ENCODE measurements around the gene COL23A1.

Gene COL23A1

GRCh38 chr5:178388386-178389025, 201.7 kb downstream of the COL23A1 start:
- no peak for DNase-seq

GRCh38 chr5:178387856-178388190, 202.4 kb downstream of the COL23A1 start:
- no peak for DNase-seq

DNA sequence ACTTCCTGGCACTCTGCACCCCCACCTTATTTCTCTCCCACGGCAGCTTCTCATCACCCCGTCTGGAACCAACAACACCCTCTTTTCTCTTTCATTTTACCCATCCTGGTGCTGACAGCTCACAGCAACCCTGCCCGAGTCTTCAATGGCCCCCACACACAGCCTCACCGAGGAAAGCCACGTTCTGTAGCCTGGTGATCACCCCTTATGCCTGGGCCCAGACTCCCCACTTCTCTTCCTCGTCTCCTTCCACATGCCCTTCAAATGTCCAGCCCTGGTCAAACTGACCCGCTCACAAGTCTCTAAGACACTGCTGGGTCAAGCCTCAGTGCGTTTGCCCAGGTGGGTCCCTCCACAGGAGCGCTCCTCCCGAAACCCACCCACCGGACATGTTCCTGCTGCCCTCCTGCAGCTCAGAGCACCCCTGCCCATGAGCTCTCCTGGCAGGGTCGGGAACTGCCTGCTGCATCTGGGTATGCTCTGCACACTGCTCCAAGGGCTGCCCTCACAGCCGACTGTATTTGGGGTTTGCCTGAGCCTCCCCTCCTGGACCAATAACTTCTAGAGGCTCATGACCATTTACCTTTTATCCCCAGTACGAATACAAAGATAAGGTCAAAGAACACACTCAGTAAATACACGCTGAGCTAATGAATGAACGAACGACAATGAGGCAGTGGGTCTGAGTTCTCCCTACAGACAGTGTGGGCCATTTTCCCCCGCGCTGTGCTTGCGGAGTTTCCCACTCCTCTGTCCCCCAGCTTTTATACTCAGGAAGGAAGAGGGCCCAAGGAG, 202.9 kb downstream of the COL23A1 start:
- DNase-seq, result no peak

DNA sequence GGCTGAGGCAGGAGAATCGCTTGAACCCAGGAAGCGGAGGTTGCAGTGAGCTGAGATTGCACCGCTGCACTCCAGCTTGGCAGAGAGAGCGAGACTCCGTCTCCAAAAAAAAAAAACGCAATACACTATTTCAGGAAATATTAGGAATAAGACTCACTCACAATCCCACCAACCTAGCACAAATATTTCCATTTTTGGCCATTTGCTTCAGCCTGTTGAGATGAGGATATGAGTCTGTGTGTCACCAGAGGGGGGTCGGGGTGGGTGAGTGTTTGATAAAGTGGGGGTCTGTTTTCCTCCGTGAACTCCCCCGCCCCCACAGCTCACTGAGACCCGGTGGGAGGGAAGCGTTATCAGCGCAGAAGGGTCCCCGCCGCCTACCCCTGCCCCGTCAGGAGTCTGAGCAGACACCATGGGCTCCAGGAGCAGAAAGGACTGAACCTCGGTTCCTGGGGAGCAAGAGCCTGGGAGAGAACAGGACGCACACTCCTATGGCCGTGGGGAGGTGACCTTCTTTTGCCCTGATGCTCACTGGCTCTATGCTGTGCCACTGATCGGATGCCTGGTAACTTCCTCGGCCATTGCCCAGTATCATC, 203.8 kb downstream of the COL23A1 start:
- no peak for DNase-seq

- no peak for DNase-seq
Measured at GRCh38 chr5:178385496-178385890, 204.7 kb downstream of the COL23A1 start.

DNA sequence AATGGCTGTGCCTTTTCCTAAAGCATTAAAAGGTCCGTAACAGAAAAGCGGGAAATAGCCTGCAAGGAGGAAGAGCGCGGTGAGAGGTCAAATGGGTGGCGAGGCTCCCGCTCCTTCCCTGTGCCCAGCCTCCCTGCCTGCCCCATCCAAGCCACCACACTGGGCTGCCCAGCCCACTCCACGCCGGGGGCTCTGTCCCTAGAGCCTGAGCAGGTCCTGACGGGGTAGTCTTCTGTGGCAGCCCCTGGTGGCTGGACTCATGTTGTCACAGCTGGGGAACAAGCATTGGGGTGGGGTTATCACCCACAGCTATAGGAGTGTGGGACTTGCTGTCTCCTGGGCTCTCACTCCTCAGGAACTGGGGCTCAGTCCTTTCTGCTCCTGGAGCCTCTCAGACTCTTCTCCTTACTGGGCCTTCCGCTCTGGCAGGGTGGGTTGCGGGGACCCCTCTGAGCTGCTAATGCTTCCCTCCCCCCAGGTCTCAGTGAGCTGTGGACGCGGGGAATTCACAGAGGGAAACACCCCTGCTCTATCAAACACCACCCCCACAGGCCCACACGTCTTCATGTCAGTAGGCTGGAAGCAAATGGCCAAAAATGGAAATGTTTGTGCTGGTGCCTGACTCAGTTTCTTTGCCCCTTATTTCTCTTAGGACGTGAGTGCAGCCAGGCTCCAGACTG, 205.2 kb downstream of the COL23A1 start:
- DNase-seq, result no peak

DNA sequence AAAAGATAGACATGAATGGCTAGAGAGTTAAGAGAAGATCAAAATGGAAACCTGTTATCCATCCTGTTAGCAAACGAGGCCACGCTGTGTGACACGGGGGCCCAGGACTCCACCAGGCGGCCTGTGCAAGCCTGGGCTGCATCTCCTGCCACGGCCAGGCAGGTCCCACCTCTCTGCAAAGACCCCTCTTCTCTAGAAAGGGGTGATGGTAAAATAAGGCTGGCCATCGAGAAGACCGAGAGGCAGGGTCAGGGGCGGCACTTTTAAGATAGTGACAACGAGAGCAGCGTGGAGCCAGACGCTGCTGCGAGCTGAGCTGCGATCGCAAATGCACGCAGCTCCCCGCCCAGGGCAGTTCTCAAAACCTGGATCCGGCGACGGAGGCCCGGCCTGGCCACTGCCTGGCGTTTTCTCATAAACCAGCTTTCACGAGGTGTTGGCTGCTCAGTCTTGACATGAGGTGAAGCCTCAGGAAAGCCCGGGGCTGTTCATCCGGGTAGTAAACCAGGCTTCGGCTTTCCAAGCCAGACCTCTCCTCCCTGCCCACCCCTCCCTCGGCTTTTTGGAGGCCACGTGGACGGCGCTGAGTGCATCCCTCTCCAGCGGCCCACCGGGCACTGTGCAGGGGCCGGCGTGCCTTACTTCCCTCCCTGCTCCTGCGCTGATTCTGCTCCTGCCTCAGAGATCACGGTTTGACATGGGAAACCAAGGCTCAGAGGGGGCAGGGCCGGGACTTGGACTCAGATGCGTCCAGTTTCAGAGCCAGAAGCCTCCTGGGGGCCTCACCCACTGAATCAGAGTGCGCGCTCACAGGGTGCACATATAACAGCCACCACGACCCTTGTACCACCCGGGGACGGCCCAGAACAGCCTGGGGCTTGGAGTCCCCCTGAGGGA, 206.0 kb downstream of the COL23A1 start:
- DNase-seq, result no peak

- no peak for DNase-seq
Measured at GRCh38 chr5:178383301-178383918, 206.8 kb downstream of the COL23A1 start.

DNA sequence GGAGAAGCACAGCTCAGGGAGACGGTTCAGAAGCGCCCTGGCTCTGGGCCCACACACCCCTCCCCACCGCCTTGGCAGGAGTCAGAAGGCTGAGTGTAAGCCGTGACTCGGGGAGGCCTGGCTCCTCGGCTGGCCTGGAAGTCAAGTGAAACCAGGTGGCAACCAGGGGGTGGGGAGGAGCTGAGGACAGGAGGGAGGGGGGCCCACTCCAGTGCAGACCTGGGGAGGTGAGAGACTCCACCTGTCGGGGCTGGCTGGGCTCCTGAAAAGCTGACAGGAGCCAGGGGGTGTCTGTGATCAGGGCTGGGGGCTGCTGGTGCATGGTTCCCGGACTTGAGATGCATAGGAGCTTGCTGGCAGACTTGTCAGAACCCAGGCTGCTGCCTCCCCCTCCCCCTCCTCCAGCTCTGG, 207.4 kb downstream of the COL23A1 start:
- DNase-seq, result no peak

DNA sequence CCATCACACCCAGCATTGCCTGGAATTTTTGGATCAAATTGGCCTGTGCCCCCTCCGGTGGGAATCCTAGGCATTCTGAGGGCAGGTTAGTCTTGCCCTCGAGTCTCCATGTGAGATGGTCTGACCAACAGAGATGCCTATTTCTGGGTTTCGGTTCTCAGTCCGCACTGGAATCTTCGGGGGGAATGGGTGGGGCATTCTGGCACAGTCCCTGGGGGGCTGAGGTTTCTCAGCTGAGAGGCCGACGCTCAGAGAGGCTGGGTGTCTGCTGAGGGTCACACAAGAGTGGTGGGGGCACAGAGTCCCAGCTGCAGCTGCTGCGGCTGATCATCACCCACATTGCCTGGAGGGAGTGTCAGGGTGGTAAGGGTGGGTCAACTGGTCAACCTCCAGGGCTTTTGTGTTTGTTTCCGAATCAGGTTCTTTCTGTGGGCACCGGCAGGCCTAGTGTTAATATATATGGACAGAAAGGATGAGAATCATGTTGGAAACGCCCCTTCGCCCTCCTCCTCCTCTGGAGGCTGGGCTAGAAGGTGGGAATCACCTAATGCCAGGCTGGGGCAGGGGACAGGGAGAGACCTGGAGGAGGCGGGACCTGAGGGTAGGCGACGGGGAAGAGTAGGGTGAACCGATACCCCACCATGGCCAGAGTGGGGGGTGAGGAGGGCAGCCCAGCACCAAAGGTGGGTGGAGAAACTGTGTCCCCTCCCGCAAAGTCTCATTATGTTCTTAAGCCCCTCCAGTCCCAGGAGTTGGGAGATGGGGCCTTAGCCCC, 208.1 kb downstream of the COL23A1 start:
- DNase-seq, result no peak

- no peak for DNase-seq
Measured at GRCh38 chr5:178381206-178381605, 209.0 kb downstream of the COL23A1 start.

- no peak for DNase-seq
Measured at GRCh38 chr5:178380541-178381074, 209.6 kb downstream of the COL23A1 start.

- no peak for DNase-seq
Measured at GRCh38 chr5:178380086-178380485, 210.1 kb downstream of the COL23A1 start.

GRCh38 chr5:178378527-178379484, 211.4 kb downstream of the COL23A1 start:
- no peak for DNase-seq

DNA sequence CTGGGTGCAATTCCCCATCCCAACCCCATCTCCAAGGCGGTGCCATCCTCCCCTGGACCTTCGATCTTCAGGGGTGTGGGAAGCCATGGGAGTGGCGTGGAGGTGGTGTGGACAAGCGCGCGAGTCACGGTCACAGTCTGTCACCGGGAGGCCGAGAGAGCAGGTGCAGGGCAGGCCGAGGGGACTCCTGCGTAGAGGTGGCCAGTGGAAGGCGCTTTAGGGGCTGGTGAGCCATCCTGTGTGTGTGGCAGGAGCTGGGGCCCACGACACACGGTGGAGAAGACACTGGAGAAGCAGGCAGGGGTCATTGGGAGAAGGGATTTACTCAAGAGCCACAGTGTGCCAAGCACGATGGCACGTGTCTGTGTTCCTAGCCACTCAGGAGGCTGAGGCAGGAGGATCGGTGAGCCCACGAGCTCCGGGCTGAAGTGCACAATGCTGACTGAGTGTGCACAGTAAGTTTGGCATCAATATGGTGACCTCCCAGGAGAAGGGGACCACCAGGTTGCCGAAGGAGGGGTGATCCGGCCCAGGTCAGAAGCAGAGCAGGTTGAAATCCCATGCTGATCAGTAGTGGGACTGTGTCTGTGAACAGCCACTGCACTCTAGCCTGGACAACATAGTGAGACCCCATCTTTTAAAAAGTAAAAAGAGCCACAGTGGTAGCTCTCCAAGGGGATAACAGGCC, 212.5 kb downstream of the COL23A1 start:
- DNase-seq, result no peak

GRCh38 chr5:178376921-178377582, 213.1 kb downstream of the COL23A1 start:
- no peak for DNase-seq

- DNase-seq, result no peak
Measured at GRCh38 chr5:178375348-178375747, 214.8 kb downstream of the COL23A1 start.

GRCh38 chr5:178373711-178374110, 216.5 kb downstream of the COL23A1 start:
- no peak for DNase-seq

GRCh38 chr5:178372142-178372571, 218.0 kb downstream of the COL23A1 start:
- no peak for DNase-seq

Data from NCI-H187 (cell line).